ENCODE results near the gene CCDC192. TPM values are rescaled to one million over a fixed set of nuclear protein-coding genes. Genes with fewer than 3 reads are reported as not detected.

Gene CCDC192
- total and polyA plus RNA-seq, 10 of the 15 experiments (the other 5 are each of a cell fraction or from before 2014, with no cell fraction given): 0.20 to 0.79 (median 0.32) TPM; not detected in 4

- ATAC-seq: no peak
- DNase-seq (ENCODE audit: low read depth, low spot score): no peak
- ChIA-PET RAD21 (ENCODE audit: unreplicated experiment) (no interaction called here), CTCF (interaction anchor here (0.6 to 1.1 kb wide), 2 partner anchors 14 to 16 kb away, joined by 3 to 6 read pairs; no protein-coding TSS in a partner anchor), POLR2A (no interaction called here), SMC1A (ENCODE audit: uncharacterized antibody, unreplicated experiment) (no interaction called here)
- no peaks in the 10 kb centered on the region for H3K27me3 ChIP-seq (replicated peaks in 1 of 2; ENCODE audit: control insufficient read depth in 2 of 2, insufficient read depth in 2 of 2, low read length in 1 of 2)
- no peak for FAIRE-seq
- BruUV-seq (replicated peaks): no TSS peak
- no peaks in the 10 kb centered on the region; the same call in 2 of the 3 replicates for H3K9me3 ChIP-seq (replicated peaks; ENCODE audit: control insufficient read depth, insufficient read depth, low read length)
- TF ChIP-seq WRNIP1 (IDR thresholded peaks at IDR 0.05; ENCODE audit: borderline replicate concordance, low read depth, low read length) (no peak), SIN3A (IDR thresholded peaks at IDR 0.05; ENCODE audit: low read depth, low read length) (no peak), ZBTB33 (IDR thresholded peaks at IDR 0.05) (no peak), KDM1A (IDR thresholded peaks at IDR 0.05; ENCODE audit: borderline replicate concordance) (no peak), PRDM15 (CRISPR knock-in tag; IDR thresholded peaks at IDR 0.05) (no peak), IRF4 (IDR thresholded peaks at IDR 0.05; ENCODE audit: low read depth, low read length) (no peak), KAT2A (conservative IDR thresholded peaks at IDR 0.05; ENCODE audit: control insufficient read depth, low read depth, low read length) (no peak)
- H3K4me3 ChIP-seq: no peak overlapping the region
- no peaks in the 10 kb centered on the region for H3K79me2 ChIP-seq (ENCODE audit: control insufficient read depth, insufficient read depth, low read length)
- peaks cover 0 to 3% of the 10 kb centered on the region in 2 experiments; a peak in 2 of 4 replicates for H3K36me3 ChIP-seq (ENCODE audit: control insufficient read depth in 2 of 2, insufficient read depth in 2 of 2, low read length in 1 of 2)
- no peak overlapping the region for H2AFZ ChIP-seq (ENCODE audit: control insufficient read depth, low read depth, low read length)
- no peak overlapping the region for H3K4me2 ChIP-seq (ENCODE audit: control insufficient read depth, insufficient read depth)
- H3K9ac ChIP-seq (ENCODE audit: control insufficient read depth, insufficient read depth, low read length): no peak overlapping the region
- no peaks in the 10 kb centered on the region for H3K4me1 ChIP-seq (ENCODE audit: control insufficient read depth, insufficient read depth, low read length)
- WGBS (ENCODE audit: insufficient coverage, insufficient replicate concordance, low lambda C conversion rate, missing lambda C conversion rate): 78% methylated on average over 3 of the region's 3 CpGs
- in situ Hi-C loops (cut with MboI): no loop called here
- intact Hi-C loops (cut with micrococcal nuclease; ENCODE audit: unreplicated experiment): no loop called here
- no peak overlapping the region for H3K27ac ChIP-seq (ENCODE audit: control insufficient read depth, insufficient read depth)
- no peaks in the 10 kb centered on the region for H4K20me1 ChIP-seq (ENCODE audit: control insufficient read depth, insufficient read depth)
Measured at GRCh38 chr5:127963931-127964330, 260.7 kb downstream of the CCDC192 start.

Measured in GM12878 (cell line).